T-cell (primary cell): ENCODE measurements around the gene NMNAT3. TPM values are rescaled to one million over a fixed set of nuclear protein-coding genes. Genes with fewer than 3 reads are reported as not detected.

ENCODE experiments used
- ATAC-seq, 4 experiments: fragments of 200-7000 bp in 3 of 4; fragments of 150-1000 bp in 1 of 4; cut with Tn5 transposase; replicated peaks in 1 of 4; 1 replicate in 3 of 4; 2 replicates in 1 of 4; pipeline ENCODE4 v1.10.0; 2021; ENCODE audit warnings: moderate library complexity in 3 of 4, mild to moderate bottlenecking in 2 of 4, moderate number of reproducible peaks in 1 of 4
- CTCF ChIA-PET, 2 donors: fragments of 300-600 bp; sonication (Branson Sonifier 250); formaldehyde crosslinking; loops; one replicate each; lab custom pipeline; 2022; ENCODE audit warnings: antibody characterized with exemption in 2 of 2; lab: Charles Lee
- POLR2A ChIA-PET, 2 donors: fragments of 300-600 bp; sonication (Branson Sonifier 250); formaldehyde crosslinking; loops; one replicate each; lab custom pipeline; 2022; ENCODE audit warnings: antibody characterized with exemption in 2 of 2; lab: Charles Lee
- DNase-seq, 35 experiments: peaks; one replicate each; pipeline versions ENCODE4 v3.0.0 to v3.0.0-alpha.2; 2013 to 2023
- H3K27ac ChIP-seq: one replicate; pipeline ENCODE4 v1.5.1; 2013; ENCODE audit warnings: low read length
- H3K27me3 ChIP-seq, 2 experiments: replicated peaks in 1 of 2; 1 replicate in 1 of 2; 2 replicates in 1 of 2; pipeline versions ENCODE4 v1.6.1 to v1.7.0; 2013; ENCODE audit warnings: low read length in 1 of 2, mixed read lengths in 1 of 2; ENCODE audit not compliant: control insufficient read depth in 2 of 2, insufficient read depth in 2 of 2; ENCODE audit errors: extremely low read depth in 1 of 2
- H3K36me3 ChIP-seq, 2 donors: 1 replicate in 1 of 2; 2 replicates in 1 of 2; pipeline versions ENCODE4 v1.6.1 to v1.7.0; 2013; ENCODE audit warnings: low read length in 1 of 2; ENCODE audit not compliant: control insufficient read depth in 2 of 2, insufficient read depth in 1 of 2; ENCODE audit errors: extremely low read depth in 1 of 2
- H3K4me1 ChIP-seq, 2 experiments: 1 replicate in 1 of 2; 2 replicates in 1 of 2; pipeline versions ENCODE4 v1.6.1 to v1.7.0; 2013; ENCODE audit warnings: low read length in 2 of 2, mixed read lengths in 1 of 2; ENCODE audit not compliant: insufficient read depth in 2 of 2, control insufficient read depth in 1 of 2; ENCODE audit errors: extremely low read depth in 1 of 2
- H3K4me3 ChIP-seq, 2 donors: 1 replicate in 1 of 2; 2 replicates in 1 of 2; pipeline versions ENCODE4 v1.5.1 to v1.7.0; 2013; ENCODE audit warnings: mild to moderate bottlenecking in 2 of 2, low read length in 1 of 2, moderate library complexity in 1 of 2; ENCODE audit not compliant: control insufficient read depth in 1 of 2; ENCODE audit errors: extremely low read depth in 1 of 2
- H3K9me3 ChIP-seq: 2 replicates; pipeline ENCODE4 v1.7.0; 2013
- H3K27ac Mint-ChIP-seq, 2 donors: one replicate each; pipeline ENCODE4 v1.8.0; 2020 to 2021; ENCODE audit warnings: mild to moderate bottlenecking in 2 of 2, mixed read lengths in 2 of 2
- H3K27me3 Mint-ChIP-seq, 2 donors: one replicate each; pipeline ENCODE4 v1.8.0; 2021 to 2022; ENCODE audit warnings: mixed read lengths in 2 of 2
- H3K36me3 Mint-ChIP-seq: one replicate; pipeline ENCODE4 v1.8.0; 2021; ENCODE audit warnings: mixed read lengths
- H3K4me1 Mint-ChIP-seq, 3 donors: one replicate each; pipeline ENCODE4 v1.8.0; 2020 to 2022; ENCODE audit warnings: mixed read lengths in 3 of 3, mild to moderate bottlenecking in 1 of 3
- H3K4me3 Mint-ChIP-seq, 3 donors: one replicate each; pipeline ENCODE4 v1.8.0; 2020 to 2022; ENCODE audit warnings: mild to moderate bottlenecking in 3 of 3, mixed read lengths in 3 of 3, moderate library complexity in 3 of 3
- H3K9me3 Mint-ChIP-seq, 3 donors: one replicate each; pipeline ENCODE4 v1.8.0; 2020 to 2022; ENCODE audit warnings: mixed read lengths in 3 of 3
- WGBS: methylation state at CpG from one replicate; pipeline ENCODE4 v1.1.5; 2013; ENCODE audit warnings: missing lambda C conversion rate; ENCODE audit not compliant: insufficient coverage; 5-methylcytosine and 5-hydroxymethylcytosine counted together
- total RNA-seq, 35 experiments: library from RNA in 6 of 35; stranded (reverse) in 6 of 35; fragments of 120-200 nt in 1 of 35; gene quantifications; one replicate each; pipeline versions ENCODE4 v1.2.1 to v1.2.4 and lab custom pipeline; 2013 to 2026

NMNAT3 gene
- total RNA-seq, 5 donors from 2014 or later (not counting 1 experiment from before 2014, with no cell fraction given): 2.4 to 5.3 (median 4.8) TPM

GRCh38 chr3:139574026-139574947, 103.5 kb downstream of the NMNAT3 start:
- Mint-ChIP-seq H3K4me1 (no peaks in the 10 kb centered on the region), H3K36me3 (peaks cover 4% of the 10 kb centered on the region), H3K9me3 (peaks cover 5 to 11% (median 8%) of the 10 kb centered on the region in 3 donors), H3K27ac (no peak overlapping the region), H3K4me3 (no peak overlapping the region), H3K27me3 (no peaks in the 10 kb centered on the region)
- POLR2A ChIA-PET: no interaction called here
- WGBS: no CpG with 5 or more reads among the region's 1 CpG
- H3K36me3 ChIP-seq: no peaks in the 10 kb centered on the region
- no peak overlapping the region for H3K4me3 ChIP-seq
- DNase-seq (no peak), ATAC-seq (no peak)
- H3K9me3 ChIP-seq: no peaks in the 10 kb centered on the region
- peaks cover 0 to 2% of the 10 kb centered on the region in 2 experiments for H3K27me3 ChIP-seq
- CTCF ChIA-PET: interaction anchor here in 1 of 2 donors (0.6 kb wide), 1 partner anchor 438 kb away, joined by 3 read pairs; no protein-coding TSS in a partner anchor
- no peak overlapping the region for H3K27ac ChIP-seq
- H3K4me1 ChIP-seq: no peaks in the 10 kb centered on the region

GRCh38 chr3:139572847-139573672, 104.7 kb downstream of the NMNAT3 start:
- H3K36me3 Mint-ChIP-seq: peaks cover 4% of the 10 kb centered on the region
- H3K4me3 Mint-ChIP-seq: no peak overlapping the region
- WGBS: 85% methylated on average over 5 of the region's 6 CpGs
- Histone ChIP-seq H3K36me3 (no peaks in the 10 kb centered on the region), H3K9me3 (no peaks in the 10 kb centered on the region), H3K27me3 (peaks cover 0 to 2% of the 10 kb centered on the region in 2 experiments), H3K4me3 (no peak overlapping the region), H3K27ac (no peak overlapping the region), H3K4me1 (no peaks in the 10 kb centered on the region)
- no peaks in the 10 kb centered on the region for H3K4me1 Mint-ChIP-seq
- H3K27me3 Mint-ChIP-seq: no peaks in the 10 kb centered on the region
- H3K9me3 Mint-ChIP-seq: peaks cover 10 to 11% (median 11%) of the 10 kb centered on the region in 3 donors
- no peak overlapping the region for H3K27ac Mint-ChIP-seq
- ATAC-seq (no peak), DNase-seq (no peak)
- ChIA-PET POLR2A (no interaction called here), CTCF (no interaction called here)

- CTCF ChIA-PET: no interaction called here
- POLR2A ChIA-PET: no interaction called here
- H3K4me3 Mint-ChIP-seq: no peak overlapping the region
- Histone ChIP-seq H3K27ac (no peak overlapping the region), H3K9me3 (no peaks in the 10 kb centered on the region), H3K36me3 (no peaks in the 10 kb centered on the region), H3K27me3 (peaks cover 0 to 2% of the 10 kb centered on the region in 2 experiments), H3K4me1 (no peaks in the 10 kb centered on the region), H3K4me3 (no peak overlapping the region)
- DNase-seq (no peak), ATAC-seq (no peak)
- H3K27me3 Mint-ChIP-seq: no peaks in the 10 kb centered on the region
- no peaks in the 10 kb centered on the region for H3K4me1 Mint-ChIP-seq
- H3K9me3 Mint-ChIP-seq: peaks cover 10 to 11% (median 11%) of the 10 kb centered on the region in 3 donors
- H3K27ac Mint-ChIP-seq: no peak overlapping the region
- peaks cover 4% of the 10 kb centered on the region for H3K36me3 Mint-ChIP-seq
- WGBS: 100% methylated on average over 1 of the region's 1 CpG
These were observed 106.1 kb downstream of the NMNAT3 start for GRCh38 chr3:139571711-139572110.

- peaks cover 0 to 5% (median 4%) of the 10 kb centered on the region in 3 donors for H3K9me3 Mint-ChIP-seq
- no peaks in the 10 kb centered on the region for H3K36me3 Mint-ChIP-seq
- no peak overlapping the region for H3K27ac Mint-ChIP-seq
- Histone ChIP-seq H3K9me3 (no peaks in the 10 kb centered on the region), H3K27ac (no peak overlapping the region), H3K4me1 (no peaks in the 10 kb centered on the region), H3K4me3 (no peak overlapping the region), H3K27me3 (no peaks in the 10 kb centered on the region), H3K36me3 (no peaks in the 10 kb centered on the region)
- ChIA-PET POLR2A (no interaction called here), CTCF (no interaction called here)
- H3K4me1 Mint-ChIP-seq: no peaks in the 10 kb centered on the region
- H3K4me3 Mint-ChIP-seq: no peak overlapping the region
- 100% methylated on average over 3 of the region's 5 CpGs for WGBS
- ATAC-seq (no peak), DNase-seq (no peak)
- no peaks in the 10 kb centered on the region for H3K27me3 Mint-ChIP-seq
These were observed 113.4 kb downstream of the NMNAT3 start for GRCh38 chr3:139564294-139564861.

- Mint-ChIP-seq H3K4me1 (no peaks in the 10 kb centered on the region), H3K27me3 (no peaks in the 10 kb centered on the region), H3K27ac (no peak overlapping the region), H3K9me3 (no peaks in the 10 kb centered on the region), H3K36me3 (no peaks in the 10 kb centered on the region), H3K4me3 (no peak overlapping the region)
- Histone ChIP-seq H3K4me3 (no peak overlapping the region), H3K36me3 (no peaks in the 10 kb centered on the region), H3K4me1 (no peaks in the 10 kb centered on the region), H3K27ac (no peak overlapping the region), H3K9me3 (no peaks in the 10 kb centered on the region), H3K27me3 (no peaks in the 10 kb centered on the region)
- ChIA-PET CTCF (interaction anchor here in 1 of 2 donors (0.9 kb wide), 1 partner anchor 9 kb away, joined by 3 read pairs; no protein-coding TSS in a partner anchor), POLR2A (no interaction called here)
- DNase-seq: no peak
- 77% methylated on average over 1 of the region's 1 CpG for WGBS
- no peak for ATAC-seq
These were observed 115.7 kb downstream of the NMNAT3 start for GRCh38 chr3:139561959-139562676.
